HFF-Myc (cell line): Measurements from ENCODE around the gene PRKD2.

Experiments used
- DNase-seq: peaks from one replicate; pipeline ENCODE4 v3.0.0-alpha.2; 2011; ENCODE audit warnings: low read depth; ENCODE audit errors: extremely low read depth
- H3K4me3 ChIP-seq: replicated peaks from 2 replicates; pipeline ENCODE4 v1.5.1; 2011; ENCODE audit warnings: low read depth, mild to moderate bottlenecking, control low read depth, low read length
- TF ChIP-seq, protein P1 (sequence below): IDR thresholded peaks from 2 replicates; pipeline ENCODE4 v1.5.1; 2012; ENCODE audit warnings: mild to moderate bottlenecking, low read depth, low read length, control low read depth; ENCODE audit errors: missing control alignments

Gene PRKD2

DNA sequence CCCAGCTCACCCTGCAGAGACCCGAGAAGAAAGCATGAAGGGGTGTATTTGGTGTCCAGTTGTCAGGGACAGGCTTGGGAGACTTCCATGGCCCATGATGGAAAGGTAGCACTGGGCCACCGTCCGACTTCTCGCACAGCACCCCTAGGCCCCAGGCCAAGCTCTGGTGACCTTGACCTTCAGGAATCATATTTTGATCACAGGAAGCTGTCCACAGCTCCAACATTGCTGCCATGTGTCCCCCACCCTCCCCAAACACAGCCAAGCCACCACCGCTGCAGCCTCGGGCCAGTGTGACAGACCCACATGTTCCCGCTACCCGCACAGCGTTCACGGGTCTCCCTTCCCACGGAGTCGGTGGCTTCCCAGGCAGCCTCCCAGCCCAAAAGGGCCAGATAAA, 91.2 kb downstream of the PRKD2 start:
- H3K4me3 ChIP-seq: no peak overlapping the region
- TF ChIP-seq, protein P1, sequence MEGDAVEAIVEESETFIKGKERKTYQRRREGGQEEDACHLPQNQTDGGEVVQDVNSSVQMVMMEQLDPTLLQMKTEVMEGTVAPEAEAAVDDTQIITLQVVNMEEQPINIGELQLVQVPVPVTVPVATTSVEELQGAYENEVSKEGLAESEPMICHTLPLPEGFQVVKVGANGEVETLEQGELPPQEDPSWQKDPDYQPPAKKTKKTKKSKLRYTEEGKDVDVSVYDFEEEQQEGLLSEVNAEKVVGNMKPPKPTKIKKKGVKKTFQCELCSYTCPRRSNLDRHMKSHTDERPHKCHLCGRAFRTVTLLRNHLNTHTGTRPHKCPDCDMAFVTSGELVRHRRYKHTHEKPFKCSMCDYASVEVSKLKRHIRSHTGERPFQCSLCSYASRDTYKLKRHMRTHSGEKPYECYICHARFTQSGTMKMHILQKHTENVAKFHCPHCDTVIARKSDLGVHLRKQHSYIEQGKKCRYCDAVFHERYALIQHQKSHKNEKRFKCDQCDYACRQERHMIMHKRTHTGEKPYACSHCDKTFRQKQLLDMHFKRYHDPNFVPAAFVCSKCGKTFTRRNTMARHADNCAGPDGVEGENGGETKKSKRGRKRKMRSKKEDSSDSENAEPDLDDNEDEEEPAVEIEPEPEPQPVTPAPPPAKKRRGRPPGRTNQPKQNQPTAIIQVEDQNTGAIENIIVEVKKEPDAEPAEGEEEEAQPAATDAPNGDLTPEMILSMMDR: no peak
- no peak for DNase-seq

DNA sequence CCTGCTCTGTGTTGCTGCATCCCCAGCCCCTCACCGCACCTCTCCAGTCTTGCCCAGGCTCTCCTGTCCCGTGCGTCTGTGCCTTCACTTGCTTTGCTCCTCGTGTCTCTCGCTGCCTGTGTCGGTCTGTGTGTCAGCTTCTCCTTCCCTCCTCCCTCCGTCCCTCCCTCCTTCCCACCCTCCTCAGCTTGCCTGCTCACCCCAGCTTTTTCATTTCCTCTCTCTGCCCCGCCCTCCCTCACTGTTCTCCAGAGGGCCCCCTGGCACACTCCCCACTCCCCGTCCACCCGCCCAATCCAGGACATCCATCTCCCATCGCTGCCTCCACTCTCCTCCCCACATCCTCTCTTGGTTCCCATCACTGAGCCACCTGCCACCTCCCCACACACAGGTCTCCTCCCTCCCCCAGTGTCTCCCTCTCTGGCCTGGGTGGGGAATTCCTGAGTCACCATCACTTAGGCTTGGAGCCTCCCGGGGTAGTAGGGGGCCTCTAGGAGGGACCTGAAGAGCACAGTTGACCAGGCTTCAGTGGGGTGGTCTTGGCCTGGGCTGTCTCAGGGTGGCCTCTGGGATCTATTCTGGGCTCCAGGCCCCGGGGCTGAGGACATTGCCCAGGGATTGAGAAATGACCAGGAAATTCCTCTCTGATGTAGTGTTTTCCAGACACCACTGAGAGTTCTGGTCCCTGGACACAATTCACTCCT, 91.8 kb downstream of the PRKD2 start, which contains the start of gene PTGIR:
Gene PTGIR (minus strand): TSS at position 132 of the 704 bp plus-strand sequence. CDS start 864 bp downstream, outside the sequence.
- TF ChIP-seq, protein P1: peak; percentile 12
- DNase-seq: peak; percentile 46
- peak within 1 kb of the TSS; percentile 48 for H3K4me3 ChIP-seq
